GM19468 (cell line): ENCODE measurements around the gene SH3BGRL3.
"Not testable (repeated sequence)": the region's sequence is repeated elsewhere in the genome, so short reads cannot be mapped to it uniquely, and the experiment has no call there.

Experiments used
- ATAC-seq: cut with Tn5 transposase; IDR thresholded peaks from one replicate; pipeline ENCODE4 v1.9.1; 2021; ENCODE audit warnings: mild to moderate bottlenecking, moderate library complexity, moderate number of reproducible peaks; ENCODE audit not compliant: unreplicated experiment; ENCODE audit errors: extremely low read depth

The SH3BGRL3 gene

GRCh38 chr1:26307966-26308899 is 28.3 kb downstream of the SH3BGRL3 start:
- ATAC-seq: not testable (repeated sequence)

DNA sequence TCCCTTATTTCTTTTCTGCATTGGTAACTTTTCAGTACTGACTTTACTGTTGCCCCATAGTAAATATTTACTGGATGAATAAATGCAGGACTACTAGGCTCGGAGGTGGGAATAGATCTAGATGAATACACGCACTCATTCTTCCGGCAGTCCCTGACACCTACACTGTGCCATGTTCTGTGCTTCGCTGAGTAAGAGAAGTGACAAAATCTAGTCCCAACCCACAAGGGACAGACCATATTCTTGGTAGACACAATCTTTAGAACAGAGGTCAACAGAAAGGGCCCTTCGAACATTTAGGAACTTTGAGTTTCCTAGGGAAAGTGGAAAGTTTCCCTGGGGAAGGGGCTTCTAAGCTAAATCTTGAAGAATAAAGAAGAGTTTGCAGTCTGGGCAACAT is 34.6 kb downstream of the SH3BGRL3 start:
- ATAC-seq: no peak

- ATAC-seq: no peak
Measured at GRCh38 chr1:26315874-26316850, 36.3 kb downstream of the SH3BGRL3 start.

DNA sequence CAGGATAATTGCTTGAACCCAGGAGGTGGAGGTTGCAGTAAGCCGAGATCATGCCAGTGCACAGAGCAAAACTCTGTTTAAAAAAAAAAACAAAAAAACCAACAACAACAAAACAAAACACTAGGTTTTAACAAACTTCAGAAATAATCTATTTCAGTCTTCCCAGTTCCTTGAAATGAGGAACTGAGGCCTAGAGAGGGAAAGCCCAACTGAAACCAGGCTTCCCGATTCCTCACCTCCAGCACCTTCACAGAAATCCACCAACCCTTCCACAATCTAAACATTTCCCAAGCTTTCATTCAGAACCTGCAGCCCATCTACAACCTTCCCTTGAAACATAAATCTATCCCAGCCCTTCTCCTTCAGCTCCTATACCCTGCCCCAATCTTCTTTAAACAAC is 37.3 kb downstream of the SH3BGRL3 start:
- ATAC-seq: no peak

- no peak for ATAC-seq
Measured at GRCh38 chr1:26317612-26318337, 37.9 kb downstream of the SH3BGRL3 start, which contains the start of gene CD52. Gene CD52 (plus strand): TSS chr1:26317958. CDS start chr1:26318018, 60 bp downstream.

DNA sequence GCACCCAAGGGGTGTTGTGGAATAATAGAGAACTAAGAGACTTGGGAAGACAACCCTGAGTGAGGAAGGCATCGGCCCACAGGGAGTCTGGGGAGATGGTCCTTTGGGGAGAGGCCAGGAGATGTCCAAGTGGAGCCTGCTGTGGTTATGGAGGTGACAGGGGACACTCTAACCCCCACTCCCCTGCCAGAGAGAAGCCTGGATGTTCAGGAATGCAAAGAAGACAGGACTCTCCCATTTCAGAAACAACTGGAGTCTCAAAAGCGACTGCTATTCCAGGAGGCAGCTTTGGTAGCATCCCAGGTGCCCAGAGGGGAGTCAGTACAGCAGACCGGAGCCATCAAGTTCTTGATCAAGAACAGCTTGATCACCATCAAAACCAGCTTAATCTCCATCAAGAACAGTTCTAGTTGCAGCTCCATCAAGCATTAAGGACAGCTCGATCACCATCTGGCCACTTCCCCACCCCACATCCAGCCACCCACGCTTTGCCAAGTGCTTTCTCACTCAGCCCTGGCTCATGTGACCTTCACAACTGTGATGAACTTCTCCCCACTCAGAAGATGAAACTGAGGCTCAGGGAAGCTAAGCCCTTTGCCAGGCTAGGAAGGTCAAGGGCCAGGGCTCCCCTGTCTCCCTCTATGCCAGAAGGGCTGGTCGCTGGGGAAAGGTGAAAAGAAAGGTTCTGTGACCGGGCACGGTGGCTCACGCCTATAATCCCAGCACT is 38.6 kb downstream of the SH3BGRL3 start:
- ATAC-seq: no peak

DNA sequence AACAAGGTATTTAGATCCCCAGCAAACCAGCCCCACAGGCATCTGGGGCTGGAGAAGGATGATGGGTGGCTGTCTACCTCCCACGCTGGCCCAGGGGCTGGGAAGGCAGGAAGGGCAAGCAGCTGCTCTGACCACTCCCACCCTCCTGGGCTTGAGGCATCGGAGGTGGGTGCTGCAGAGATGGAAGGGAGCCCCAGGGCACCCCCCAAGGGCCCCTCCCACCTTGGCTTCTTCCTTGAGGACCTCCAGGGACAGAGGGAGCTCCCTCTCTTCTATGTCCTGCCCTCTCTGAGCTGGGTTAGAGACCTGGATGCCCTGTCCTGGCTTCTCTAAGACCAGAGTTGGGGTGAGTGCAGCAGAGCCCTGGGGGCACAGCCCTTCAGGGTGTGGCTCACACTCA is 41.0 kb downstream of the SH3BGRL3 start:
- ATAC-seq: no peak

GRCh38 chr1:26321315-26322041 is 41.6 kb downstream of the SH3BGRL3 start:
- ATAC-seq: no peak

- ATAC-seq: no peak
Measured at GRCh38 chr1:26322042-26322331, 42.1 kb downstream of the SH3BGRL3 start.

DNA sequence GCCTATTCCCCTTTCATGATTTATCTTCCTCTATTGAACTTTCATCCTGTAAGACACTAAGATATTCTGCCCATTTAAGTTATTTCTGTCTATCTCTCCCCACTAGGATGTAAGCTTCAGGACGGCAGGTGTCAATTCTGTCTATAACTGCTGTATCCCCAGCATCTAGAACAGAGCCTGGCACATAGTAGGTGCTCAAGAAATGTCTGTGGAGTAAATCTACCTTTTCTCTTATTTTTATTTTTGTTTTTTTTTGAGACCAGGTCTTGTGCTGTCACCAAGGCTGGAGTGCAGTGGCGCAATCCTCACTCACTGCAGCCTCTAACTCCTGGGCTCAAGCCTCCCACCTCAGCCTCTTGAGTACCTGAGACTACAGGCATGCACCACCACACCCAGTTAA is 43.5 kb downstream of the SH3BGRL3 start:
- no peak for ATAC-seq

DNA sequence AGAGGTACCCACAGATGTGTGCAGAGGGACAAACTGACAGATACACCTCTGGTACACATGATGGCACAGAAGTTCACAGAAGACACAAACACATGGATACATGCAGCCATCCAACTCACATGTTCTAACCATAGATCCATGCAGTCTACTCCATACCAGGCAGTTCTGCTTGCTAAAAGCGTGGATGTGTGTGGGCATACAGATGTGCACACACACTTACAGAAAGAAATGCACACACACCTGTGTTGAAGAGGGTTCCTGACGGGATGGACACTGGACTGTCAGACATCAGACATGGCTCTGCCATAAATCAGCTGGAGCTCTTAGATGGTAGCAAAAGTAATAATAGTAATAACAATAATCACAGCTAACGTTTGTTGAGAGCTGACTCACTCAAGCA is 44.7 kb downstream of the SH3BGRL3 start:
- ATAC-seq: no peak

DNA sequence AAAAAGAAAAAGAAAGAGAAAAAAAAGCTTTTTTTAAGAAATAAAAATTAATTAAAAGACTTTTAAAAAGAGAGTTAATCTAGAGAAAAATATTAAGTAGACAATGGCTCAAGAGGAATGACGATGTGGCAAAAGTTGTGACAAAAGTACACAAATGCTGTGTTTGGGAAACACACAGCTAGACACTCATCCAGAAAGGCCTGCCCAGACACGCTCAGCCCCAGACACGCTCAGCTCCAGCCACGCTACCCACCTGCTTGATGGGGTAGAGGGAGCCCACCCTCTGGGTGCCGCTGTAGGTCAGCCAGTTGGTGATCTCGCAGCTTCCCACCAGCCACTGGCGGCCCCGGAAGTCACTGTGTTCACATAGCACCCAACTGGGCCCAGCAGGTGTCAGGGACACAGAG is 48.1 kb downstream of the SH3BGRL3 start:
- no peak for ATAC-seq

GRCh38 chr1:26328597-26328996 is 48.7 kb downstream of the SH3BGRL3 start:
- no peak for ATAC-seq

- ATAC-seq: not testable (repeated sequence)
Measured at GRCh38 chr1:26329380-26329779, 49.5 kb downstream of the SH3BGRL3 start.

- no peak for ATAC-seq
Measured at GRCh38 chr1:26330276-26330675, 50.4 kb downstream of the SH3BGRL3 start.
